Trophoblast cell (in vitro differentiated cells and primary cell): ENCODE results near the gene PTTG1IP2.
A peak's percentile ranks its signal among the peaks of the same experiment; 100 is the strongest.
"Not testable (repeated sequence)": the region's sequence is repeated elsewhere in the genome, so short reads cannot be mapped to it uniquely, and the experiment has no call there.

ENCODE experiments used
- DNase-seq, 2 donors: peaks; one replicate each; pipeline ENCODE4 v3.0.0-alpha.2; 2016
- H2AFZ ChIP-seq: 2 replicates; pipeline ENCODE4 v1.6.1; 2013; ENCODE audit warnings: low read length, moderate library complexity, mild to moderate bottlenecking; ENCODE audit not compliant: insufficient read depth, poor library complexity
- H2AK5ac ChIP-seq: 2 replicates; pipeline ENCODE4 v1.6.1; 2013; ENCODE audit warnings: mild to moderate bottlenecking, low read length
- H2BK120ac ChIP-seq: 2 replicates; pipeline ENCODE4 v1.6.1; 2013; ENCODE audit warnings: low read length, mild to moderate bottlenecking, moderate library complexity; ENCODE audit not compliant: insufficient read depth, poor library complexity
- H2BK12ac ChIP-seq: 2 replicates; pipeline ENCODE4 v1.6.1; 2013; ENCODE audit warnings: mild to moderate bottlenecking, low read length, moderate library complexity
- H2BK5ac ChIP-seq: 2 replicates; pipeline ENCODE4 v1.6.1; 2013; ENCODE audit warnings: low read length, low read depth, moderate library complexity, mild to moderate bottlenecking; ENCODE audit not compliant: poor library complexity
- H3K14ac ChIP-seq: 2 replicates; pipeline ENCODE4 v1.6.1; 2013; ENCODE audit warnings: mild to moderate bottlenecking, low read length
- H3K18ac ChIP-seq: 2 replicates; pipeline ENCODE4 v1.6.1; 2013; ENCODE audit warnings: mild to moderate bottlenecking, low read length
- H3K23ac ChIP-seq: 2 replicates; pipeline ENCODE4 v1.6.1; 2013; ENCODE audit warnings: low read length
- H3K27ac ChIP-seq: 2 replicates; pipeline ENCODE4 v1.5.1; 2013; ENCODE audit warnings: low read depth, mild to moderate bottlenecking, inconsistent platforms, low read length, moderate library complexity
- H3K27me3 ChIP-seq: 2 replicates; pipeline ENCODE4 v1.6.1; 2013; ENCODE audit warnings: inconsistent platforms, mild to moderate bottlenecking, low read length, moderate library complexity; ENCODE audit not compliant: insufficient read depth
- H3K36me3 ChIP-seq, 2 experiments: 1 replicate in 1 of 2; 2 replicates in 1 of 2; pipeline ENCODE4 v1.6.1; 2013; ENCODE audit warnings: low read length in 2 of 2, mild to moderate bottlenecking in 2 of 2, moderate library complexity in 1 of 2; ENCODE audit not compliant: insufficient read depth in 2 of 2, control insufficient read depth in 1 of 2
- H3K4ac ChIP-seq: 2 replicates; pipeline ENCODE4 v1.6.1; 2013; ENCODE audit warnings: low read depth, mild to moderate bottlenecking, low read length, moderate library complexity
- H3K4me1 ChIP-seq, 2 experiments: 1 replicate in 1 of 2; 2 replicates in 1 of 2; pipeline ENCODE4 v1.6.1; 2013; ENCODE audit warnings: low read length in 2 of 2, mild to moderate bottlenecking in 2 of 2, moderate library complexity in 1 of 2; ENCODE audit not compliant: insufficient read depth in 2 of 2, control insufficient read depth in 1 of 2
- H3K4me2 ChIP-seq: 2 replicates; pipeline ENCODE4 v1.6.1; 2013; ENCODE audit warnings: inconsistent platforms, mild to moderate bottlenecking, low read length, moderate library complexity
- H3K4me3 ChIP-seq: 2 replicates; pipeline ENCODE4 v1.5.1; 2013; ENCODE audit warnings: mild to moderate bottlenecking, low read depth, low read length, inconsistent platforms
- H3K79me1 ChIP-seq: one replicate; pipeline ENCODE4 v1.6.1; 2013; ENCODE audit warnings: low read length
- H3K79me2 ChIP-seq: 2 replicates; pipeline ENCODE4 v1.6.1; 2013; ENCODE audit warnings: low read length, mild to moderate bottlenecking; ENCODE audit not compliant: control insufficient read depth, insufficient read depth, poor library complexity
- H3K9ac ChIP-seq: 2 replicates; pipeline ENCODE4 v1.6.1; 2013; ENCODE audit warnings: mild to moderate bottlenecking, low read length
- H3K9me3 ChIP-seq: 2 replicates; pipeline ENCODE4 v1.6.1; 2013; ENCODE audit warnings: low read depth, mild to moderate bottlenecking, control low read depth, inconsistent platforms, low read length; ENCODE audit not compliant: insufficient read depth
- H4K12ac ChIP-seq: 2 replicates; pipeline ENCODE4 v1.6.1; 2013; ENCODE audit warnings: low read depth, mild to moderate bottlenecking, low read length, moderate library complexity
- H4K8ac ChIP-seq: 2 replicates; pipeline ENCODE4 v1.6.1; 2013; ENCODE audit warnings: low read depth, mild to moderate bottlenecking, low read length, moderate library complexity
- H4K91ac ChIP-seq: one replicate; pipeline ENCODE4 v1.6.1; 2013; ENCODE audit warnings: low read depth, mild to moderate bottlenecking, low read length, moderate library complexity
- WGBS: extraction: QIAGEN DNeasy Blood & Tissue Kit; methylation state at CpG from one replicate; pipeline ENCODE4 v1.1.7; 2013; ENCODE audit warnings: missing lambda C conversion rate; ENCODE audit not compliant: insufficient read length, insufficient coverage; ENCODE audit errors: extremely low coverage; 5-methylcytosine and 5-hydroxymethylcytosine counted together

PTTG1IP2 gene

DNA sequence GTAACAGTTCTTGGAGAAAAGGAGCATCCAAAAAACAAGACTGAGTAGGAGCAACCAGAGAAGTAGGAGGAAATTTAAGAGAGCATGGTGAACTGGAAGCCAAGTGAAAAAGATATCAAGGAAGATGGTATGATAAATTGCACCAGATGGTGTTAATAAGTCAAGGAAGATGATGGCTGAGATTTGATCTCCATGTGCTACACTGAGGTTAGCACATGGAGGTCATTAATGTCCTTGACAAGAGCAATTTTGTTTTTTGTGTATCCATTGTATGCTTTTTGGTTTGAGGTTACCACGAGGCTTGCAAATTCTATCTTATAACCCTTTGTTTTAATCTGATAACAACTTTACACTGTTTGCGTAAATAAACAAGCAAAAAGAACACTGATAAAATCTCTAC is 11.3 kb upstream of the PTTG1IP2 start:
- Histone ChIP-seq H3K4me1 (no peaks in the 10 kb centered on the region), H3K36me3 (no peaks in the 10 kb centered on the region), H3K79me2 (no peaks in the 10 kb centered on the region), H4K8ac (no peak overlapping the region), H3K27me3 (no peaks in the 10 kb centered on the region), H3K4me3 (no peak overlapping the region), H4K91ac (no peak overlapping the region), H2BK120ac (no peak overlapping the region), H2BK5ac (no peak overlapping the region), H3K23ac (no peak overlapping the region), H3K14ac (no peak overlapping the region), H3K4ac (no peak overlapping the region), H2AFZ (no peak overlapping the region), H3K27ac (no peak overlapping the region), H3K79me1 (no peaks in the 10 kb centered on the region), H2AK5ac (no peak overlapping the region), H3K4me2 (no peak overlapping the region), H3K18ac (no peak overlapping the region), H3K9ac (no peak overlapping the region), H4K12ac (no peak overlapping the region), H3K9me3 (no peaks in the 10 kb centered on the region), H2BK12ac (no peak overlapping the region)
- no CpG with 5 or more reads among the region's 2 CpGs for WGBS
- no peak for DNase-seq

- Histone ChIP-seq H3K27me3 (no peaks in the 10 kb centered on the region), H2BK120ac (no peak overlapping the region), H4K91ac (no peak overlapping the region), H3K9me3 (peaks cover 5% of the 10 kb centered on the region), H3K4me3 (no peak overlapping the region), H3K36me3 (no peaks in the 10 kb centered on the region), H3K14ac (no peak overlapping the region), H4K8ac (no peak overlapping the region), H3K4me2 (no peak overlapping the region), H3K27ac (no peak overlapping the region), H2BK5ac (no peak overlapping the region), H3K79me2 (no peaks in the 10 kb centered on the region), H3K9ac (no peak overlapping the region), H3K79me1 (no peaks in the 10 kb centered on the region), H2AK5ac (no peak overlapping the region), H2BK12ac (no peak overlapping the region), H3K4ac (no peak overlapping the region), H3K23ac (no peak overlapping the region), H4K12ac (no peak overlapping the region), H3K18ac (no peak overlapping the region), H3K4me1 (no peaks in the 10 kb centered on the region), H2AFZ (no peak overlapping the region)
- WGBS: no CpG with 5 or more reads among the region's 4 CpGs
- DNase-seq: no peak
Measured at GRCh38 chr7:90459888-90460287, 9.6 kb upstream of the PTTG1IP2 start.

DNA sequence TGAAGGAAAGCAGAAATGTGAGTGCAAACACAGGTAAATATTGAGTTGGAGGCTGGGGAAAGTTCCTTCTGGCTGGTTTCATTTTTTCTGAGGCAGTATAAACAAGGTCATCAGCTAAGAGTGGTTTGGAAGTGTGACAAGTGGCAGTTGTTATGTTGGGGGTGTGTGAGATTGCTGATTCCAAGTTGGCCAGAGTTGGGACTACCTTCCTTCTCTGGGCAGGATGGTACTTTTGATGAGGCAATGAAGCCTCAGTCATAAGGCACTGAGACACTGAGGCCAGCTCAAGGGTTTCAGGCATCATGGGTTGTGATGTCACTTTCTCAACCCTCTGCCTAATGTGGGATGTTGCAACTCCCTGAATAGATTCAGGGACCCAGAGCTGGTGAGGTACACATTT is 8.2 kb upstream of the PTTG1IP2 start:
- Histone ChIP-seq H3K9ac (no peak overlapping the region), H4K12ac (no peak overlapping the region), H2BK120ac (no peak overlapping the region), H3K4me2 (no peak overlapping the region), H3K9me3 (peaks cover 5% of the 10 kb centered on the region), H2AFZ (no peak overlapping the region), H3K23ac (no peak overlapping the region), H3K4me3 (no peak overlapping the region), H3K79me2 (no peaks in the 10 kb centered on the region), H3K27ac (no peak overlapping the region), H3K18ac (no peak overlapping the region), H3K27me3 (no peaks in the 10 kb centered on the region), H4K8ac (no peak overlapping the region), H4K91ac (no peak overlapping the region), H2AK5ac (no peak overlapping the region), H3K79me1 (no peaks in the 10 kb centered on the region), H3K4ac (no peak overlapping the region), H2BK5ac (no peak overlapping the region), H3K4me1 (no peaks in the 10 kb centered on the region), H2BK12ac (no peak overlapping the region), H3K14ac (no peak overlapping the region), H3K36me3 (no peaks in the 10 kb centered on the region)
- no peak for DNase-seq

DNA sequence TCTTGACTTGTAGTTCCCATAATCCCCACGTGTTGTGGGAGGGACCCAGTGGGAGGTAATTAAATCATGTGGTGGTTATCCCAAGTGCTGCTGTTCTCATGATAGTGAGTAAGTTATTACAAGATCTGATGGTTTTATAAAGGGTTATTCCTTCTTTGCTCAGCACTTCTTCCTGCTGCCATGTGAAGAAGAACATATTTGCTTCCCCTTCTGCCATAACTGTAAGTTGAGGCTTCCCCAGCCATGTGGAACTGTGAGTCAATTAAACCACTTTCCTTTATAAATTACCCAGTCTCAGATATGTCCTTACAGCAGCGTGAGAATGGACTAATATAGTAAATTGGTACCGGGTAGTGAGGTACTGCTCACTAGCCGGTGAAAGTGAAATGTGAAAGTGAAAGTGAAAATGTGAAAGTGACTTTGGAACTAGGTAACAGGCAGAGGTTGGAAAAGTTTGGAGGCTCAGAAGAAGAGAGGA is 6.2 kb upstream of the PTTG1IP2 start:
- H2BK5ac ChIP-seq, H3K18ac ChIP-seq, H2AK5ac ChIP-seq, H3K79me2 ChIP-seq, H4K91ac ChIP-seq, H3K23ac ChIP-seq, H3K4ac ChIP-seq, H3K27ac ChIP-seq, H3K9ac ChIP-seq, H3K9me3 ChIP-seq, H2BK12ac ChIP-seq, H3K4me2 ChIP-seq, H3K36me3 ChIP-seq, H4K8ac ChIP-seq, H3K27me3 ChIP-seq, H3K79me1 ChIP-seq, H3K4me1 ChIP-seq, H2BK120ac ChIP-seq, H2AFZ ChIP-seq, H3K4me3 ChIP-seq, H4K12ac ChIP-seq, H3K14ac ChIP-seq: not testable (repeated sequence)
- DNase-seq: peak in 1 of 2 donors; percentile 40
- no CpG with 5 or more reads among the region's 4 CpGs for WGBS

- H3K18ac ChIP-seq: no peak overlapping the region
- H2AFZ ChIP-seq: no peak overlapping the region
- no peak overlapping the region for H3K9ac ChIP-seq
- H3K27ac ChIP-seq: no peak overlapping the region
- no peak overlapping the region for H2BK120ac ChIP-seq
- H4K12ac ChIP-seq: no peak overlapping the region
- H3K36me3 ChIP-seq: no peaks in the 10 kb centered on the region
- H2BK5ac ChIP-seq: no peak overlapping the region
- no peaks in the 10 kb centered on the region for H3K27me3 ChIP-seq
- H3K4ac ChIP-seq: no peak overlapping the region
- no peak overlapping the region for H3K14ac ChIP-seq
- no peaks in the 10 kb centered on the region for H3K79me2 ChIP-seq
- H2AK5ac ChIP-seq: no peak overlapping the region
- no peak overlapping the region for H2BK12ac ChIP-seq
- no peak overlapping the region for H3K4me2 ChIP-seq
- H3K4me3 ChIP-seq: no peak overlapping the region
- no peak overlapping the region for H4K91ac ChIP-seq
- H3K4me1 ChIP-seq: no peaks in the 10 kb centered on the region
- H3K23ac ChIP-seq: no peak overlapping the region
- H4K8ac ChIP-seq: no peak overlapping the region
- peaks cover 5% of the 10 kb centered on the region for H3K9me3 ChIP-seq
- peak in 1 of 2 donors; percentile 19 for DNase-seq
- H3K79me1 ChIP-seq: no peaks in the 10 kb centered on the region
Measured at GRCh38 chr7:90465816-90466215, 3.6 kb upstream of the PTTG1IP2 start.
